Measurements from ENCODE around the gene CCDC83. TPM values are rescaled to one million over a fixed set of nuclear protein-coding genes. Genes with fewer than 3 reads are reported as not detected.

The CCDC83 gene
- polyA plus RNA-seq, 1 of the 3 experiments (the other 2 are of a cell fraction): not detected

- no peak for DNase-seq
- CTCF ChIA-PET: interaction anchor here (1.8 kb wide), 1 partner anchor 64 kb away, joined by 6 read pairs; the partner anchor contains the start of gene CCDC83
- 82% methylated on average over 4 of the region's 4 CpGs for WGBS (ENCODE audit: low lambda C conversion rate)
Measured at GRCh38 chr11:85918910-85919794, 64.0 kb downstream of the CCDC83 start.

More at GRCh38 chr11:85918910-85919794, 64.0 kb downstream of the CCDC83 start:
- no peaks in the 10 kb centered on the region for H3K79me2 ChIP-seq (ENCODE audit: insufficient read depth)
- H3K27me3 ChIP-seq (ENCODE audit: insufficient read depth): no peaks in the 10 kb centered on the region
- no peaks in the 10 kb centered on the region for H3F3A ChIP-seq (replicated peaks; ENCODE audit: insufficient read depth)
- H3K36me3 ChIP-seq (replicated peaks in 1 of 2; ENCODE audit: control insufficient read depth in 1 of 2, insufficient read depth in 2 of 2, low read length in 1 of 2): no peaks in the 10 kb centered on the region
- H4K20me1 ChIP-seq (ENCODE audit: insufficient read depth): no peaks in the 10 kb centered on the region
- H2AFZ ChIP-seq (ENCODE audit: low read depth): no peak overlapping the region
- H3K9ac ChIP-seq: no peak overlapping the region
- no peak overlapping the region for H3K27ac ChIP-seq (ENCODE audit: low read depth in 2 of 2, low read length in 1 of 2)
- TF ChIP-seq REST (IDR thresholded peaks at IDR 0.05; ENCODE audit: low read depth, low read length) (no peak), RFX5 (IDR thresholded peaks at IDR 0.05; ENCODE audit: low read length) (no peak), SMC3 (IDR thresholded peaks at IDR 0.05; ENCODE audit: low read depth, low read length) (no peak), EP300 (IDR thresholded peaks at IDR 0.05; ENCODE audit: borderline replicate concordance in 1 of 2, low read depth in 1 of 2, low read length in 1 of 2) (no peak), FOXJ3 (CRISPR knock-in tag; IDR thresholded peaks at IDR 0.05) (no peak), EZH2phosphoT487 (IDR thresholded peaks at IDR 0.05; ENCODE audit: borderline replicate concordance, low read depth) (no peak), TCF12 (IDR thresholded peaks at IDR 0.05) (no peak), TAF1 (IDR thresholded peaks at IDR 0.05; ENCODE audit: borderline replicate concordance, low read depth, low read length) (no peak), USF2 (IDR thresholded peaks at IDR 0.05; ENCODE audit: borderline replicate concordance, low read depth, low read length) (no peak), NRF1 (IDR thresholded peaks at IDR 0.05; ENCODE audit: low read depth, low read length) (no peak), SIN3A (IDR thresholded peaks at IDR 0.05; ENCODE audit: borderline replicate concordance, low read depth, low read length) (no peak), PBX3 (IDR thresholded peaks at IDR 0.05) (no peak)
- H3K9me3 ChIP-seq: no peaks in the 10 kb centered on the region
- H3K4me3 ChIP-seq (ENCODE audit: low read depth in 2 of 2, low read length in 1 of 2): no peak overlapping the region
- no peak overlapping the region for H3K4me2 ChIP-seq
- H3K9me2 ChIP-seq: no peaks in the 10 kb centered on the region
- POLR2A ChIA-PET: no interaction called here
- no peaks in the 10 kb centered on the region for H3K4me1 ChIP-seq (ENCODE audit: control insufficient read depth in 1 of 2, insufficient read depth in 2 of 2, low read depth in 1 of 2, low read length in 1 of 2)
